Measurements from ENCODE around the gene FSTL1. TPM values are rescaled to one million over a fixed set of nuclear protein-coding genes. Genes with fewer than 3 reads are reported as not detected.

The FSTL1 gene
- total and polyA plus RNA-seq, 2 experiments from 2014 or later, result 50.8 to 258 TPM

- H3K27me3 Mint-ChIP-seq (ENCODE audit: insufficient read depth, low read depth, poor library complexity), result no peaks in the 10 kb centered on the region
- H3K79me2 ChIP-seq (replicated peaks; ENCODE audit: insufficient read depth), result no peaks in the 10 kb centered on the region
- H2AFZ ChIP-seq, result no peak overlapping the region
- no peak overlapping the region for H3K4me3 ChIP-seq
- no peaks in the 10 kb centered on the region for H3F3A ChIP-seq (replicated peaks; ENCODE audit: low read depth)
- no peaks in the 10 kb centered on the region for H3K9me2 ChIP-seq (ENCODE audit: insufficient read depth)
- no peaks in the 10 kb centered on the region for H3K4me1 ChIP-seq (ENCODE audit: insufficient read depth)
- no peak for TF ChIP-seq STAT1 (IDR thresholded peaks at IDR 0.05; ENCODE audit: unreplicated experiment)
- no peak for TF ChIP-seq EZH2phosphoT487 (IDR thresholded peaks at IDR 0.05; ENCODE audit: unreplicated experiment)
- no peak for TF ChIP-seq NANOG (IDR thresholded peaks at IDR 0.05; ENCODE audit: borderline replicate concordance)
- TF ChIP-seq ETS1 (IDR thresholded peaks at IDR 0.05), result no peak
- no peak for TF ChIP-seq ZNF114 (CRISPR knock-in tag; IDR thresholded peaks at IDR 0.05)
- no peak for TF ChIP-seq JUNB (IDR thresholded peaks at IDR 0.05; ENCODE audit: unreplicated experiment)
- no peak for TF ChIP-seq EZH2 (IDR thresholded peaks at IDR 0.05; ENCODE audit: low read depth, unreplicated experiment)
- TF ChIP-seq CREB1 (CRISPR knock-in tag; IDR thresholded peaks at IDR 0.05; ENCODE audit: low read depth), result no peak
- no peak for TF ChIP-seq ZNF462 (CRISPR knock-in tag; IDR thresholded peaks at IDR 0.05)
- TF ChIP-seq REST (IDR thresholded peaks at IDR 0.05; ENCODE audit: unreplicated experiment), result no peak
- TF ChIP-seq ZNF331 (CRISPR knock-in tag; IDR thresholded peaks at IDR 0.05; ENCODE audit: low read depth), result no peak
- no peak for TF ChIP-seq POLR2AphosphoS5 (IDR thresholded peaks at IDR 0.05; ENCODE audit: low read depth)
- TF ChIP-seq CTCF (conservative IDR thresholded peaks at IDR 0.05; ENCODE audit: low read depth in 2 of 2), result no peak
- H3K4me3 Mint-ChIP-seq, result no peak overlapping the region
- DNase-seq (ENCODE audit: low spot score), result no peak
- H3K36me3 Mint-ChIP-seq (ENCODE audit: low read depth), result no peaks in the 10 kb centered on the region
- no peak overlapping the region for H3K27ac Mint-ChIP-seq
- ATAC-seq, result no peak
- H3K4me1 Mint-ChIP-seq, result no peaks in the 10 kb centered on the region
- H3K36me3 ChIP-seq (ENCODE audit: insufficient read depth), result no peaks in the 10 kb centered on the region
- H3K4me2 ChIP-seq, result no peak overlapping the region
- H3K27ac ChIP-seq (ENCODE audit: low read depth), result no peak overlapping the region
- H3K9me3 Mint-ChIP-seq, result no peaks in the 10 kb centered on the region
- H3K27me3 ChIP-seq (ENCODE audit: insufficient read depth), result no peaks in the 10 kb centered on the region; the same call in 1 of the 2 replicates
- H4K20me1 ChIP-seq (replicated peaks; ENCODE audit: insufficient read depth), result no peaks in the 10 kb centered on the region
These were observed 86.7 kb downstream of the FSTL1 start for GRCh38 chr3:120364101-120364500.

Measured in GM23338 (cell line).